Measurements from ENCODE around the gene F2R. TPM values are rescaled to one million over a fixed set of nuclear protein-coding genes. Genes with fewer than 3 reads are reported as not detected.
"Not testable (repeated sequence)": the region's sequence is repeated elsewhere in the genome, so short reads cannot be mapped to it uniquely, and the experiment has no call there.

The F2R gene
- total RNA-seq, 3 donors from 2014 or later = 1.4 to 5.6 (median 4.3) TPM

- H3K27me3 Mint-ChIP-seq (ENCODE audit: low read depth) = peaks cover 17% of the 10 kb centered on the region
- DNase-seq = no peak
- no peaks in the 10 kb centered on the region for H3K36me3 Mint-ChIP-seq (ENCODE audit: insufficient read depth)
- peaks cover 11% of the 10 kb centered on the region for H3K4me1 Mint-ChIP-seq (ENCODE audit: low read depth)
- no peak overlapping the region for H3K4me3 Mint-ChIP-seq
- H3K9me3 Mint-ChIP-seq = no peaks in the 10 kb centered on the region
- no peak for ATAC-seq
These were observed 5.2 kb downstream of the F2R start for GRCh38 chr5:76720988-76721569.

- H3K36me3 Mint-ChIP-seq (ENCODE audit: insufficient read depth) = no peaks in the 10 kb centered on the region
- DNase-seq (no peak), ATAC-seq (no peak)
- peaks cover 4% of the 10 kb centered on the region for H3K27me3 Mint-ChIP-seq (ENCODE audit: low read depth)
- H3K4me1 Mint-ChIP-seq (ENCODE audit: low read depth) = no peaks in the 10 kb centered on the region
- peaks cover 2% of the 10 kb centered on the region for H3K9me3 Mint-ChIP-seq
- no peak overlapping the region for H3K4me3 Mint-ChIP-seq
These were observed 7.3 kb downstream of the F2R start for GRCh38 chr5:76723266-76723665.

GRCh38 chr5:76723906-76724305, 8.0 kb downstream of the F2R start:
- peaks cover 4% of the 10 kb centered on the region for H3K9me3 Mint-ChIP-seq
- peaks cover 2% of the 10 kb centered on the region for H3K27me3 Mint-ChIP-seq (ENCODE audit: low read depth)
- peaks cover under 1% of the 10 kb centered on the region for H3K36me3 Mint-ChIP-seq (ENCODE audit: insufficient read depth)
- ATAC-seq (no peak), DNase-seq (no peak)
- no peaks in the 10 kb centered on the region for H3K4me1 Mint-ChIP-seq (ENCODE audit: low read depth)
- no peak overlapping the region for H3K4me3 Mint-ChIP-seq

DNA sequence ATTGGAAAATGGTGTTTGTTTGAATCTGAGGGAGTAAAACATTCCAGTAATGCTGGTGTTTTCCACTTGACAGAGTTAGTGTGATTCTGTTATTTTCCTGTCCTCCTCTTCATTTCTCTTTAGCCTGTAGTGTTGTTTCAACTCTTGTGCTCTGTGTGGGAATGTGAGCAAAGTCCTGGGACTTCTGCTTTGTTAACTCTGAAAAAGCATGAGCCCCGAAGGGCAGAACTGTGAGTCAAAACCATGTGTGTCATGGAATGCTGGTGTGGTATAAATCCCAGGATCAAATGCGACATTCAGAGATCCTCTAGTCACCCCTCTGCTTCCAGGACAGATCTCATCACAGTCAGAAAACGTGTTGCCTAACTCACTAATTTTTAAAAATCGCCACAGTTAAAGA, 8.9 kb downstream of the F2R start:
- Mint-ChIP-seq H3K9me3 (peaks cover 13% of the 10 kb centered on the region), H3K4me3 (no peak overlapping the region), H3K4me1 (ENCODE audit: low read depth) (no peaks in the 10 kb centered on the region), H3K36me3 (ENCODE audit: insufficient read depth) (peaks cover 7% of the 10 kb centered on the region), H3K27me3 (ENCODE audit: low read depth) (no peaks in the 10 kb centered on the region)
- DNase-seq = no peak
- no peak for ATAC-seq

DNA sequence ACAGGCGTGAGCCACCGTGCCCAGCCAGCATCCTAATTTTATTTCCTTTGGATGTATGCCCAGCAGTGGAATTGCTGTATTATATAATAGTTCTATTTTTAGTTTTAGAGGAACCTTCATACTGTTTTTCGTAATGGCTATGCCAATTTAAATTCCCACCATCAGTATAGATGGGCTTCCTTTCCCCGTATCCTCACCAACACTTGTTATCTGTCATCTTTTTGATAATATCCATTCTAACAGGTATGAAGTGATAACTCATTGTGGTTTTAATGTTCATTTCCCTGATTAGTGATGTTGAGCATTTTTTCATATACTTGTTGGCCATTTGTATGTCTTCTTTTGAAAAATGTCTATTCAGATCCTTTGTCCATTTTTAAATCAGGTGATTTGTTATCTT, 13.0 kb downstream of the F2R start:
- H3K4me3 Mint-ChIP-seq = no peak overlapping the region
- H3K4me1 Mint-ChIP-seq (ENCODE audit: low read depth) = peaks cover 16% of the 10 kb centered on the region
- H3K27me3 Mint-ChIP-seq (ENCODE audit: low read depth) = no peaks in the 10 kb centered on the region
- no peak for DNase-seq
- H3K36me3 Mint-ChIP-seq (ENCODE audit: insufficient read depth) = peaks cover 14% of the 10 kb centered on the region
- ATAC-seq = no peak
- peaks cover 20% of the 10 kb centered on the region for H3K9me3 Mint-ChIP-seq

DNA sequence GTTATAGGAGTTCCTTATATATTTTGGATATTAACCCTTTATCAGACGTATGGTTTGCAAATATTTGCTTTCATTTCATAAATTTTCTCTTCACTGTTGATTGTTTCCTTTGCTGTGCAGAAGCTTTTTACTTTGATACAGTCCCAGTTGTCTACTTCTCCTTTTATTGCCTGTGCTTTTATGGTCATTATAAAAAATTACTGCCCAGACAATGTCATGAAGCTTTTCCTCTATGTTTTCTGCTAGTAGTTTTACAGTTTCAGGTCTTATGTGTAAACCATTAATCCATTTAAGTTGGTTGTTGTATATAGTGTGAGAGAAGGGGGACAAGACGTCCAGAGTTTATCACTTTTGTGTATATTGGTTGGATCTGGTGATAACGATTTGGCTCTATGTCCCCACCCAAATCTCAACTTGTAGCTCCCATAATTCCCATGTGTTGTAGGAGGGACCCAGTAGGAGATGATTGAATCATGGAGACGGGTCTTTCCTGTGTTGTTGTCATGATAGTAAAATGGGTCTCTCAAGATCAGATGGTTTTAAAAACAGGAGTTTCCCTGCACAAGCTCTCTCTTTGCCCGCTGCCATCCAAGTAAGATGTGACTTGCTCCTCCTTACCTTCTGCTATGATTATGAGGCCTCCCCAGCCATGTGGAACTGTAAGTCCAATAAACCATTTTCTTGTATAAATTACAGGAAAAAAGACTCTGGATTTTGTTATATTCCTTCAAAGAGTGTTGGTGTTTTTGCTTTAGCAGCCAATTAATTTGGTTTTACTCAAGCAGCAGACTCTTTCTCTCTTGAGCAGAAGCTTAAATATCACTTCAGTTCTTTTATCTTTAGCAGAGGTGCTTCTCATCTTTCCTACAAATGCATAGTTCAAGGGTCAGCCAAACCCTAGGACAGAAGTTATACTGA, 13.7 kb downstream of the F2R start:
- H3K27me3 Mint-ChIP-seq (ENCODE audit: low read depth) = no peaks in the 10 kb centered on the region
- peaks cover 14% of the 10 kb centered on the region for H3K36me3 Mint-ChIP-seq (ENCODE audit: insufficient read depth)
- ATAC-seq (no peak), DNase-seq (no peak)
- no peak overlapping the region for H3K4me3 Mint-ChIP-seq
- peaks cover 19% of the 10 kb centered on the region for H3K4me1 Mint-ChIP-seq (ENCODE audit: low read depth)
- H3K9me3 Mint-ChIP-seq = peaks cover 20% of the 10 kb centered on the region

DNA sequence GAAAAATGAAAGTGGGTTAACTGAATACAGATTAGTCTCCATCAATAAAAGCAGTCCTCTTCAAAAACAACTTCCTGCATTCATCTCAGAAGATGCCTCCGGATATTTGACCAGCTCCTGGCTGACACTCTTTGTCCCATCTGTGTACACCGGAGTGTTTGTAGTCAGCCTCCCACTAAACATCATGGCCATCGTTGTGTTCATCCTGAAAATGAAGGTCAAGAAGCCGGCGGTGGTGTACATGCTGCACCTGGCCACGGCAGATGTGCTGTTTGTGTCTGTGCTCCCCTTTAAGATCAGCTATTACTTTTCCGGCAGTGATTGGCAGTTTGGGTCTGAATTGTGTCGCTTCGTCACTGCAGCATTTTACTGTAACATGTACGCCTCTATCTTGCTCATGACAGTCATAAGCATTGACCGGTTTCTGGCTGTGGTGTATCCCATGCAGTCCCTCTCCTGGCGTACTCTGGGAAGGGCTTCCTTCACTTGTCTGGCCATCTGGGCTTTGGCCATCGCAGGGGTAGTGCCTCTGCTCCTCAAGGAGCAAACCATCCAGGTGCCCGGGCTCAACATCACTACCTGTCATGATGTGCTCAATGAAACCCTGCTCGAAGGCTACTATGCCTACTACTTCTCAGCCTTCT, 16.6 kb downstream of the F2R start:
- peaks cover 30% of the 10 kb centered on the region for H3K4me1 Mint-ChIP-seq (ENCODE audit: low read depth)
- H3K27me3 Mint-ChIP-seq (ENCODE audit: low read depth) = no peaks in the 10 kb centered on the region
- DNase-seq (no peak), ATAC-seq (peak; percentile 39 to 54)
- peak overlapping the region; percentile 19 for H3K4me3 Mint-ChIP-seq
- H3K9me3 Mint-ChIP-seq = peaks cover 20% of the 10 kb centered on the region
- peaks cover 14% of the 10 kb centered on the region for H3K36me3 Mint-ChIP-seq (ENCODE audit: insufficient read depth)

- Mint-ChIP-seq H3K27me3 (ENCODE audit: low read depth) (no peaks in the 10 kb centered on the region), H3K4me3 (peak overlapping the region; percentile 19), H3K9me3 (peaks cover 20% of the 10 kb centered on the region), H3K36me3 (ENCODE audit: insufficient read depth) (peaks cover 14% of the 10 kb centered on the region), H3K4me1 (ENCODE audit: low read depth) (peaks cover 31% of the 10 kb centered on the region)
- DNase-seq (peak; percentile 25), ATAC-seq (peak; percentile 77 to 92)
These were observed 17.1 kb downstream of the F2R start for GRCh38 chr5:76733049-76733417.

DNA sequence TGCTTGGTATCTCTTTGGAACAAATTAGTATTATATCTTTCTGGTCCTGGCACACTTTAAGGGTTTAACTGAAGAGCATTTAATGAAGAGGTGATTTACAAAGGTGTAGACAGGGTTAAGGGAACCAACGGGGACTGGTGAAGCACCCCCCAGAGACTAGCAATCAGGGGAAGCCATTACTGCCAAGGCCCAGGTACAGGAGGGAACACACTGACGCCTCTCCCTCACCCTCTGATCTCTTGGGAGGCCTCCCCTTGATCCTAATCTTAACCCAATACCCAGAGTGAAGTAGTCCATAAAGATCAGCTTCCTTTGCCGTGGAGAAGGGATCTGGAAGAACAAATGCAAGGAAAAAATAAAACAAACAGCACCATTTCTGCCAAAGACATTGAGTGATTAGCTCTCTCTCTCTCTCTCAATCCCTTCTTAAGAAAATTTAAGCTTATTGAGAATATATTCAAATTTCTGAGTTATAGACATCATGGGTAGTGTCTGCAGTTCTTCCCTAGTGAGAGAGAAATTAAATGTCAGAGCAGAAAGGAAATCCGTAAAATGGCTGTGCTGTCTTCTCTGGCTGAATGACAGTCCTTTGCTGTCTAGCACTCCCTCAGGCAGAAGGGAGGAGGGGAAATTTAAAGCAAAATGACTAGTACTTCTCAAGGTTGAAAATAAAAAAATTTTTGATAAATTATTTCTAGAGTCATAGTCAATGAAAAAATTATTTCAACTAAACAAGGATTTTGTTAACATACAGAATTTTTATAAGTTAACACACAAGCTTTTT, 20.0 kb downstream of the F2R start:
- no peaks in the 10 kb centered on the region for H3K27me3 Mint-ChIP-seq (ENCODE audit: low read depth)
- DNase-seq = no peak
- no peak overlapping the region for H3K4me3 Mint-ChIP-seq
- H3K36me3 Mint-ChIP-seq (ENCODE audit: insufficient read depth) = no peaks in the 10 kb centered on the region
- H3K4me1 Mint-ChIP-seq (ENCODE audit: low read depth) = peaks cover 43% of the 10 kb centered on the region
- no peak for ATAC-seq
- no peaks in the 10 kb centered on the region for H3K9me3 Mint-ChIP-seq

GRCh38 chr5:76736679-76737556, 21.0 kb downstream of the F2R start:
- no peak overlapping the region for H3K4me3 Mint-ChIP-seq
- no peaks in the 10 kb centered on the region for H3K36me3 Mint-ChIP-seq (ENCODE audit: insufficient read depth)
- H3K27me3 Mint-ChIP-seq (ENCODE audit: low read depth) = no peaks in the 10 kb centered on the region
- DNase-seq (no peak), ATAC-seq (no peak)
- H3K9me3 Mint-ChIP-seq = no peaks in the 10 kb centered on the region
- H3K4me1 Mint-ChIP-seq (ENCODE audit: low read depth) = peaks cover 44% of the 10 kb centered on the region

DNA sequence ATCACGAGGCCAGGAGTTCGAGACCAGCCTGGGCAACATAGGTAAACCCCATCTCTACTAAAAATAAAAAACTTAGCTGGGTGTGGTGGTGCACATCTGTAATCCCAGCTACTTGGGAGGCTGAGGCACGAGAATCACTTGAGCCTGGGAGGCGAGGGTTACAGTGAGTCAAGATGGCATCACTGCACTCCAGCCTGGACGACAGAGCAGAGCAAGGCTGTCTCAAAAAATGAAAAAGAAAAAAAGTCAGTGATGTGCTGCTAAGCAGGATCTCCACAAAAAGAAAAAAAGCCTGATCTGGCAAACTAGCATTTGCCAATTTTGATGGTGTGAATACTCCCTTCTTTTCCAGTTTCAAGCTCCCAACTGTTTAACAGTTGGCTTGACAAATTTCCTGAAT, 21.9 kb downstream of the F2R start:
- no peak for ATAC-seq
- H3K36me3 Mint-ChIP-seq (ENCODE audit: insufficient read depth) = no peaks in the 10 kb centered on the region
- peaks cover 37% of the 10 kb centered on the region for H3K4me1 Mint-ChIP-seq (ENCODE audit: low read depth)
- H3K4me3 Mint-ChIP-seq = no peak overlapping the region
- H3K27me3 Mint-ChIP-seq (ENCODE audit: low read depth) = no peaks in the 10 kb centered on the region
- no peaks in the 10 kb centered on the region for H3K9me3 Mint-ChIP-seq
- no peak for DNase-seq

DNA sequence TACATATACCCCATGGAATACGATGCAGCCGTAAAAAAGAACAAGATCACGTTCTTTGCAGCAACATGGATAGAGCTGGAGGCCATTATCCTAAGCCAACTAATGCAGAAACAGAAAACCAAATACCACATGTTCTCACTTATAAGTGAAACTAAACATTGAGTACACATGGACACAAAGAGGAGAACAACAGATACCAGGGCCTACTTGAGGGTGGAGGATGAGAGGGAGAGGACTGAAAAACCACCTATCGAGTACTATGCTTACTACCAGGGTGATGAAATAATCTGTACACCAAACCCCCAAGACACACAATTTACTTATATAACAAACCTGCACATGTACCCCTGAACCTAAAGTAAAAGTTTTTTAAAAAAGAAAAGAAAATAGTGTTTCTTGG, 25.6 kb downstream of the F2R start:
- peaks cover 23% of the 10 kb centered on the region for H3K4me1 Mint-ChIP-seq (ENCODE audit: low read depth)
- not testable (repeated sequence) for H3K4me3 Mint-ChIP-seq; DNase-seq; H3K36me3 Mint-ChIP-seq (ENCODE audit: insufficient read depth); H3K9me3 Mint-ChIP-seq; H3K27me3 Mint-ChIP-seq (ENCODE audit: low read depth); ATAC-seq

DNA sequence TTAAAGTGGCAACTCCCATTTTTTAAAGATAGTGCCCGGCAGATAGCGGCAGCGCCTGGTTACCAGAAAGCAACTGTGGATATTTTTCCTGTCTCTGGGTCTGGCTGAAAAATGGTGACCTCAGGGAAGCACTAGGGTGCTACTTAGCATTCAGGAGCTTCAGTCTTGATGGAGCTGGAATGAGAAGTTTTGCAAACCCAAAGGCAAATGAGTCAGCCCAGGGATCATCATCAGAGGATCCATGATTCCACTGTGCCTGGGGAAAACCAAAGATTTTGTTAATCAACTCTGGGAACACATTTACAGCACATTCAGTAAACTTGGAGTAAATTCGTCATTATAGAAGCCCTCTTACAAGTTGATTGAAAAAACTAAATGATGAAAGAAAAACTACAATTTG, 26.7 kb downstream of the F2R start:
- no peaks in the 10 kb centered on the region for H3K27me3 Mint-ChIP-seq (ENCODE audit: low read depth)
- H3K36me3 Mint-ChIP-seq (ENCODE audit: insufficient read depth) = no peaks in the 10 kb centered on the region
- no peaks in the 10 kb centered on the region for H3K9me3 Mint-ChIP-seq
- no peak for ATAC-seq
- no peak overlapping the region for H3K4me3 Mint-ChIP-seq
- no peak for DNase-seq
- peaks cover 17% of the 10 kb centered on the region for H3K4me1 Mint-ChIP-seq (ENCODE audit: low read depth)

All from activated T-cell treated with anti-CD3 and anti-CD28 coated beads, Interleukin-2, amount 50 U/mL, for 4 hours (primary cell).